Measurements from ENCODE around the gene RIN3.

- peak; percentile 48; the same call in 1 of the 2 replicates for TF ChIP-seq SMC3 (IDR thresholded peaks at IDR 0.05; ENCODE audit: low read depth, low read length)
- TF ChIP-seq POLR2A (IDR thresholded peaks at IDR 0.05; ENCODE audit: low read depth, low read length) = no peak
- TF ChIP-seq, protein P1, sequence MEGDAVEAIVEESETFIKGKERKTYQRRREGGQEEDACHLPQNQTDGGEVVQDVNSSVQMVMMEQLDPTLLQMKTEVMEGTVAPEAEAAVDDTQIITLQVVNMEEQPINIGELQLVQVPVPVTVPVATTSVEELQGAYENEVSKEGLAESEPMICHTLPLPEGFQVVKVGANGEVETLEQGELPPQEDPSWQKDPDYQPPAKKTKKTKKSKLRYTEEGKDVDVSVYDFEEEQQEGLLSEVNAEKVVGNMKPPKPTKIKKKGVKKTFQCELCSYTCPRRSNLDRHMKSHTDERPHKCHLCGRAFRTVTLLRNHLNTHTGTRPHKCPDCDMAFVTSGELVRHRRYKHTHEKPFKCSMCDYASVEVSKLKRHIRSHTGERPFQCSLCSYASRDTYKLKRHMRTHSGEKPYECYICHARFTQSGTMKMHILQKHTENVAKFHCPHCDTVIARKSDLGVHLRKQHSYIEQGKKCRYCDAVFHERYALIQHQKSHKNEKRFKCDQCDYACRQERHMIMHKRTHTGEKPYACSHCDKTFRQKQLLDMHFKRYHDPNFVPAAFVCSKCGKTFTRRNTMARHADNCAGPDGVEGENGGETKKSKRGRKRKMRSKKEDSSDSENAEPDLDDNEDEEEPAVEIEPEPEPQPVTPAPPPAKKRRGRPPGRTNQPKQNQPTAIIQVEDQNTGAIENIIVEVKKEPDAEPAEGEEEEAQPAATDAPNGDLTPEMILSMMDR (conservative IDR thresholded peaks at IDR 0.05; ENCODE audit: low read depth, low read length) = peak; percentile 41
- TF ChIP-seq RFX5 (IDR thresholded peaks at IDR 0.05; ENCODE audit: low read depth, low read length) = no peak
- TF ChIP-seq NFE2L2 (IDR thresholded peaks at IDR 0.05; ENCODE audit: low read depth, low read length) = no peak
Observed at GRCh38 chr14:92589213-92589852, 75.8 kb downstream of the RIN3 start.
